SW 1271 (cell line): ENCODE measurements around the gene RAPGEF1.

ENCODE experiments used
- DNase-seq, 2 experiments: peaks; one replicate each; lab custom pipeline; 2025; lab: John Stamatoyannopoulos, UW

RAPGEF1 gene

DNA sequence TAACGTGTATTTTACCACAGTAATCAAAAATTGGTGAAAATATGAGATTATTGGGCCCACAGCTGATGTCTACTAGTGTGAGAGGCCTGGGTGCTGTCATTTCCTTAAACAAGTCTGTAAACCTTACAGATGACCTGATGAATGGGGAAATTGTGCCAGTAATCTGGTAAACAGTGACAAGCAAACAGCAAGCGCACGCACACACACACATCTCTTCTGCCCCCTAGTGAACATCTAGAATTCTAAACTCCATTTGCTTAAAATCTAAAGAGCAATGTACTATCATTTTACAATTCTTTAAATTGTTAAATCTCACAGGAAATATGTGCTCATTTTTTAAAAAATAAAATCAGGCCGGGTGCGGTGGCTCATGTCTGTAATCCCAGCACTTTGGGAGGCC, 7.5 kb upstream of the RAPGEF1 start:
- DNase-seq, result peak; percentile 40 to 85

GRCh38 chr9:131745610-131746009, 5.7 kb upstream of the RAPGEF1 start:
- no peak for DNase-seq

DNA sequence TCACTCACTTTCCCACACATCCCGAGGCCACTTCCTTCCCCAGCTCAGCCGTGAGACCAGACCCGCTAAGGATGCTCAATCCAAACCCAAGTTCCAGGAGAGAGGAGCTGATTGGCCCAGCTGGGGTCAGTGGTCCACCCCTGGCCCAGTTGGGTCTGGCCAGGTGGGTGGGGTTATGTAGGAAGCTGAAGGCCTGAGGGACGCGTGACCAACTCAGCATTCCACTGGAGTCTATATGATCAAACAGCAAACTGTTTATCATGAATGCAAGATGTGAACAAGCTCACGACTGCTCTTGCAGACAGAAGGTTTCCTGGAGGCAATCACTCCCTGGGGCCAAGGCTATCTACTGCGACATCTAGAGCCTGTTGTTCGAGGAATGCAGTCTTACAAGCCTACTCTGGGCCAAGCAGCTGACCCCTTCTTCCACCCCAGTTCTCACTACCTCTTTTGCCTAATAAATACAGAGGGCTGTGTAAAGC, 4.9 kb upstream of the RAPGEF1 start:
- no peak for DNase-seq

DNA sequence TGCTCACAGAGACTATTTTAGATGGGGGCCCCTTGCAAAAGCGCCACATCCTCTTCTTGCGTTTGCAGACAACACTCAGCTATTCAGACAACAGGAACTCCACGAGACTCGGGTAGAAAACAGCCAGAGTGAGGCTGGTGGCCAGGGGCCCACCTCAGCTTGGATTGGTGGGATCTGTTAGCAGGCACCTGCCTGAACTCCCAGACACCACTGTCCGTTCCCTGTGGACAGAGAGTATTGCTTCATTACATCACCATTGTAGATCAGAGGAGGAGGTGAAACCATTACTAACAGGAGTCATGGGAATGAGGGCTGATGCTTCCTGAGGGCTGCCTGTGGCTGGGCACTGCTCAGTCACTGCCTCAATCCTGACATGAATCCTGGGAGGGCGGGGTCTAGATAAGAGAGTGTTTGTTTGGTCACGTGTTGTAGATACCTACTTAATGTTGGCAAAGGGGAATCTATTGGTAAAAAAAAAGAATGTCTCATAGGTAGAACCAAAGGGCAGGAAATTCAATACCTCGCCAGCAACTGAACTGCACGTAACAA, 4.4 kb upstream of the RAPGEF1 start:
- no peak for DNase-seq

DNA sequence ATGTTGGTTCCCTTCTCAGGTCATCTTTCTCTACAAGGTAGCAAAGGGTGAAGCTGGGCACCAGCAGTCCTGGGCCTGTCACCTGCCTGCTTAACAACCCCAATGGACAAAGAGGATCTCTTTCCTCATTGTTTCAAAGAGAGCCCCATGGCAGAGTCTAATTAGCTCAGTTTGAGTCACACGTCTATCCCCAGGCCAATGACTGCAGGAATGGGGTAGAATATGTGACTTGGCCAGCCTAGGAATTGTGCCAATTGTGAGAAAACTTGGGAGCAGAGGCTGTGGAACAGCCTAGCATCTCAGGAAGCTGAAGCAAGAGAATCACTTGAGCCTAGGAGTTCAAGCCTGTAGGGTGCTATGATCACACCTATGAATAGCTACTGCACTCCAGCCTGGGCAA, 3.6 kb upstream of the RAPGEF1 start:
- no peak for DNase-seq

DNA sequence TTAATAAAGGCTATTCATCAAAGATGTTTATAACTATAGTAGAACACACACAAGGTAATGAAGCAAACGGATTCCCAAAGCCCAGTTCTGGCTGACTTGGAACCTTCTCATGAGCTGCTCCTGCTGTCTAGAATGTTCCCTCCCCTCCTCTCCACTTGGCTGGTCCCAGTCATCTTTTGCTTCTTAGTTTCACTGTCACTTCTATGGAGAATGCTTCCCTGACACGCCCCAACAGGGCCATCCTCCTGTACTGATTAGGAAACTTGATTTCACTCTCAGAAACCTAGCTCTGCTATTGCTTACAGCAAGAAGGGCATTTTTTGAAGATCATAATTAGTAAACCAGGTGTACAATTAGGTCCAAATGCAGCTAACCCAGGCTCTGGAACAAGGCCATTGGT, 3.2 kb upstream of the RAPGEF1 start:
- no peak for DNase-seq

DNA sequence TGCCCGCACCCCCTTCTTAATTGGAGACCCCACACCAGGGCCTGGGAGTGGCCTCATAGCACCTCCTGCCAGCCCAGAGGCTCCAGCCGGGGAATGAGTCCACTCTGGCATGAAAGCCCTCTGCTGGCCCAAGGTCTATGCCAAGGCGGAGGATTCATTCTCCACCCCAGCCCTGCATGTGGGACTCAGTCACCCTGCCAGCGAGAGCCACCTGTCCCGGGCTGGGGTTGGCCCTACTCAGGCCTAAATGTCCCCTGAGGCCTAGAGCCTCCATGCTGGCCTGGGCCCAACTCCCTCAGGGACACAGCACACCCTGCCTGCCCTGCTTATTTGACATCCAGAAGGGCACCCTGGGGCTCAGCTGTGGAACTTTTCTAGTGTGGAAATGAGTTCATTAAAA, 1.0 kb upstream of the RAPGEF1 start:
- DNase-seq, result no peak

- DNase-seq, result no peak
Observed at GRCh38 chr9:131739133-131739958, 530 bp downstream of the RAPGEF1 start.

DNA sequence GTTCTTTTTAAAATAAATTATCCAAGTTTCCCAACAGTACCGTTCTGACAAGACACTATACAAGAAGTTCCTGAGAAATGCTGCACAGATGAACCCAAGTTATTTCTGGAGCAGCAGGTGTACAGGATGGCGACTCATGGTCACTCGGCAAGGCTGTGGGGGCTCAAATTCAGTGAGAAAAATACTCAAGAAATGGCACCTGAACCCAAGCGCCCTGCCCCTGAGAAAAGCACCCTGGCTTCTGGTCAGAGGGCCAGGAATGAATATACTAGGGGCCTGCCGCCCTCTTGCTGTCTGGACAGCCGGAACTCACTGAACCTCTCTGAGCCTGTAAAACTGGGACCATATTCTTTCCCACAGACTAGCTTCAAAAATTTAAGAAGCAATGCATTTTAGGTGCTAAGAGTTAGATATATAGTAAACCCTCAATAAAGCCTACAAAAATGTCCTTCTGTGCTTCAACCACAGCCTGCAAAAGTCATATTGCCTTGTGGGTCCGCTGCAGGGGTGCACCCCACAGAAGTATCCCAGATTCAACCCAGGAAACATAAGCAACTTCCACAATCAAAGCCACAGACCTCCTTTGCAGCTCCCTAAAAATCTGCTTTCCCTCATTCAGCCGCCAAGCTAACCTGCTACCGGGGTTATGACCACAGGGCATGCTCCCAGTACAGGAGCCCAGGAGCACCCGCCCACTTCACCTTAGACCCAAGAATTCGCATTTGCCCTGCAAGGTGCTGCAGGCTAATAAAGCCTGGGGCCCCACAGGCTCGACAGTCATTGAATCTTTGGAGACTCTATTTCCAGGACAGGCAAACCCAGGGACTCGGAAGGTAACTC, 1.4 kb downstream of the RAPGEF1 start:
- DNase-seq, result no peak

DNA sequence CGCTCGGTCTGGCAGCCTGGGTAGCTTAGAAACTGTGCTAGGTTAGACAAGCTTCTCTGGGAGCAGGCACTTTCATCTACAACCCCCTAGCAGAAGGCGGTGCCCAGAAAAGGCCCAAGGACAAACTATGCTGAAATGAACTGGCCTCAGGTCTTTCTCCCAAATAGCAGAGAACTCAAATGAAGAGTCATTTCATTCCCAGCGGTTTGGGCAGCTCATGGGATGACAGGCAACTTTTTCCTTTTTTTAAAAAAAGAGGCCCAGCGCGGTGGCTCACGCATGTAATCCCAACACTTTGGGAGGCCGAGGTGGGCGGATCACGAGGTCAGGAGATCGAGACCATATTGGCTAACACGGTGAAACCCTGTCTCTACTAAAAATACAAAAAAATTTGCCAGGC, 2.5 kb downstream of the RAPGEF1 start:
- no peak for DNase-seq

DNA sequence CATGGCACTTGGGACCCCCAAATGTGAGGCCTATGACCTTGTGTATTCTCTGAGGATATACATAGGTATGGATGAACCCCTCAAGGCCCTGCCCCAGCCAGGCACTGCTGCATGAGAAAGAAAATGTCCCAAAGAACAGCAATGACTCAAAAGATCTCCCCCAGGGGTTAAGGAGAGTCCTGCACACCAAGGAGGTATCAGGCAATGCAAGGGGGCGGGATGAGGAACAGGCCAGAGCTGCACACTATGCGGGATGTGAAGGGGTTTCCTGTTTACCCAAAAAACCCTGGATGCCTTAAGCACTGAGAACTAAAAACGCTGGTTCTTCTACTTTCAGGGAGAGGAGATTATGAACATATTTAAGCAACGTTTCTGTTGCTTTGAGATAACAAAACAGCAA, 3.4 kb downstream of the RAPGEF1 start:
- DNase-seq, result no peak

- DNase-seq, result no peak
Observed at GRCh38 chr9:131735238-131736128, 4.4 kb downstream of the RAPGEF1 start.

DNA sequence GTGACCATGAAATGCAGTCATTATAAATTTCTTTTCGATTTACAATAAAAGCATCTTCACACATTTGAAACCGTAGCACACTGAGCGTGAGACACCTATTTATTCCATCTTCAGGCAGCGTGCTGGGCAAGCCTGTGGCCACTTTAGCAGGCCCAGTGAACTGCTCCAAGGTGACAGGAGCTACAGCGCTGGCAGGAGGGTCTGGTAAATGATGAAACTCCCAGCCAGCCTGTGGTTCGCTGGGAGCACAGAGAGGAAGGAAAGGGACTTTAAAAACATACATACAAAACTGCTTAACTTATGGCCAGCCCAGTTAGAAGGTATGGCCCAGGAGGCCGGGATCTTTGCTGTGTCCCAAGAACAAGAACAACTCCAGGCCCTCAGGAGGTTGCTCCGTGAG, 5.1 kb downstream of the RAPGEF1 start:
- DNase-seq, result no peak

DNA sequence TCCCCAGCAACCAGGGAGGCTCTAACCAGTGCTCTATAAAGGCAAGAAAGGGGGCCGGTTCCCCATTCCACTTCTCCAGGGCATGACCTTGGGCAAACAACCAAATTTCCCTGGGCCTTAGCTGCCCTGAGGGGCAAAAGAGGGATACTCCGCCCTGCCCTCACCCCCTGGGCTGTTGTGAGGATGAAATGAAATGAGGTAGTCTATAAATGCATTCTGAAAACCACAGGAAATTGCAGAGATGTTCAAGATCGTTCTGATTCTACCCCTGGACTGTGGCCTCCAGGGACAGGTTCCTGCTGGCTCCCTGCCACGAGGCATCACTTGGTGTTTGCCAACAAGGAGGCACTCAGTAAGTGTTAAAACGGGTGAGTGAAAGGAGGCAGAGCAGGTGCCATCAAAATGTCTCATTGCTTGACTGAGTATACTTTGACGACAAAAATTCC, 5.7 kb downstream of the RAPGEF1 start:
- DNase-seq, result peak in 1 of 2 experiments; percentile 39

- DNase-seq, result peak in 1 of 2 experiments; percentile 59
Observed at GRCh38 chr9:131733541-131734061, 6.3 kb downstream of the RAPGEF1 start.

DNA sequence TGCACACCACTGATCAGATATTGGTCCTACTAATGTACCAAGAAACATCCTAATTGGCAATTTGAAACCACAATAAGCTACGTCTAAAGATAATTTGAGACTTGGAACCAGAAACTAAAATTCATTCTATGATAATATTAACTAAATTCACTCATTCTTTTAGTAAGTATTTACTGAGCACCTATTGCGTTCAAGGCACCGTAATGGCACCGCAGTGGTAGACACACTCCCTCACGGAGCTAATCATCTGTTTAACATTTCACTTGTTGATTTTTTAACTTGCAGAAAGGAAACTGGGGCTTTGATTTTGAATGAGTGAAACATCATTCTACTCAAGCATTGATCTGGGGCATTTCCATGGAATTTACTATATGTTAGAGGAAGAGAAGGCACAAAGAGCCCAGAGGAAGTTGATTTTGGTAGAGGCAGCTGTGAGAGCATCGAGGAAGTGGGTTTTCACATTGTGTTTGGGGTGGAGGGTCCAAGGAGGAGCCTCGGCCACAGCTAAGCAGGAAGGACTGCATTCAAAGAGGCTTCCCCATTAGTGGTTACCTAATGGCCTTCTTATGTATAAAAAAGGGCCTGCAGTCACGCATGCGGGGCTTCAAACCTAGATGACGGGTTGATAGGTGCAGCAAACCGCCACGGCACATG, 7.1 kb downstream of the RAPGEF1 start:
- DNase-seq, result no peak

DNA sequence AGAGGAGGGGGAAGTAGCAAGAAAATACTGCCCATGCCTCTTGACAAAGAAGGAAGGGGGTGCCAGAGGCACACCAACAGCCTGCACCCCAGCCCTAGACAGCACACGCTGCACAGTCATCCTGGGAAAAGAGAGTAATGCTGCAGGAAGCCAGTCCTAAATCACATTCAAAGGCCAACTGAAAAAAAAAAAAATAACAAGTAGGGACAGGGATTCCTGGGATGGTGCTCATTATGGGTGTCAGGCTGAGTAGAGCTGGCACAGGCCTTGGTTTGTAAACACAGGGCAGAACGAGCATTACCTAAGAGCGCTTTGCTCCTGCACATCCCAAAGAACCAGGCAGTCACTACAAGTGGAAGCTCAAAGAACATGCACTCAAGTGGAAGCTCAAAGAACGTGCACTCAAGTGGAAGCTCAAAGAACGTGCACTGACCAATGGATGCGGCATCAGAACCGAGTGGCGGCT, 7.8 kb downstream of the RAPGEF1 start:
- no peak for DNase-seq

DNA sequence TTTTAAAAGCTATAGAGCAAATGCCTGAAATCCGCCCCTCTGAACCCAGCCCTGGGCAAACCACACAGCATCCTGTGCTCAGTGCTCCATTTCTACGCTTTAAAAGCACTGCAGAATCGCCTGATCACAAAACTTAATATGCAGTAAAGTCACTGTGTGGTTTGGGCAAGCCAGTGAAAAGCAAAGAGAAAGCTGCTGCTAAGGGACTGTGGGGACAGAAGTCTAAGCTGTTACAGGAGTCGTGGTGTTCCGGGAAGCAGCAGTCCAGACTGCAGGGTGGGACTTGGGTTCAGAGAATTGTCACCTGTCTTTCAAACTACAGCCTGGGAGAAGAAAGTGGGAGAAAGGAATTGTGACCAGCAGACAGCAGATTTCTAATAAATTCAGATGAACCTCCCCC, 8.2 kb downstream of the RAPGEF1 start:
- DNase-seq, result no peak

- DNase-seq, result no peak
Observed at GRCh38 chr9:131731237-131731636, 8.6 kb downstream of the RAPGEF1 start.

DNA sequence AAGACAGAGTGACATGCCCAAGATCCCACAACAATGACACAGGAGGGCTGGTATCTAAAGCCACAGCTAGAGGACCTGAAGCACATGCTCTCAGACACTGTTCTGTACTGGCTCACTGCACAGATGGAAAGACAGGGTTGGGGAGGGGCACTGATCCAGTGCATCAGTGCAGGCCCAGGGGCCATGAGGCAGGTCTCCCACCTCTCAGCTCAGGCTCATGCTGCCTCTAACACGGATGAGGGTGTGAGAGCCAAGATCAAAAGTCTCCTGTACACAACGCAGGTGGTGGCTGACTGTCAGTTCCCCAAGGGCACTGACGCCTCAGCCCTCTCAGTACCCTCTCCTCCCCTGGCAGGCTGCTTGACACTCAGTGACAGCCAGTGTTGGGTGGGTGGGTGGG, 10.9 kb downstream of the RAPGEF1 start:
- no peak for DNase-seq

- no peak for DNase-seq
Observed at GRCh38 chr9:131728546-131728910, 11.3 kb downstream of the RAPGEF1 start.
